GM19467 (cell line): Measurements from ENCODE around the gene HOXC10.

Experiments
- ATAC-seq: cut with Tn5 transposase; IDR thresholded peaks from one replicate; pipeline ENCODE4 v1.9.1; 2021; ENCODE audit warnings: mild to moderate bottlenecking, moderate library complexity; ENCODE audit not compliant: unreplicated experiment

HOXC10 gene

DNA sequence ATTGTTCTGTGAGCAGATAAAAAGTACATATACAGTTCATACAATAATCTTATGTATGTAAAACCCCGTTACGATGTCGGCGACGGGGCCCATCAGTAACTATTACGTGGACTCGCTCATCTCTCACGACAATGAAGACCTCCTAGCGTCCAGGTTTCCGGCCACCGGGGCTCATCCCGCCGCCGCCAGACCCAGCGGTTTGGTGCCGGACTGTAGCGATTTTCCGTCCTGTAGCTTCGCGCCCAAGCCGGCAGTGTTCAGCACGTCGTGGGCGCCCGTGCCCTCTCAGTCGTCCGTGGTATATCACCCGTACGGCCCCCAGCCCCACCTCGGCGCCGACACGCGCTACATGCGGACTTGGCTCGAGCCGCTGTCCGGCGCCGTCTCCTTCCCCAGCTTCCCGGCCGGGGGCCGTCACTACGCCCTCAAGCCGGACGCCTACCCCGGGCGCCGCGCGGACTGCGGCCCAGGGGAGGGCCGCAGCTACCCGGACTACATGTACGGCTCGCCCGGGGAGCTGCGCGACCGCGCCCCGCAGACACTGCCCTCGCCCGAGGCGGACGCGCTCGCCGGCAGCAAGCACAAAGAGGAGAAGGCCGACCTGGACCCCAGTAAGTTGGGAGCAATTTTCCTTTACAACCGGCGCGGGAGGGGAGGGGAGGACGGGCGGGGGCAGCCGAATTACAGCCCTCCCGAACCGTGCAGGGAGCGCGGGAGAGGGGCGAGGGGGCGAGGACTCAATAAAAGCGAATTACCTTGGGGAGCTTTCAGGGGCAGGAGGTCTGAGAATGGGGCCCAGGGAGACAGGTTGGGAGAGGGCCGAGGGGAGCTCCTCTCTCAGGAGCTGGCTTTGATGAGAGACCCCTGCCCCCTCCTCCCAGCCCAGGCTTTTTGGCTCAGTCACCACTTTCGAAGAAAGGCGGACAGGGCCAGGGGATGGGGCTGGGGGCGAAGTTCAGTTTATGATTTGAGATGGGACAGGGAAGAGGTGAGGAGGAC is 15.5 kb downstream of the HOXC10 start, which contains the start of gene HOXC9:
Gene HOXC9, plus strand, starts transcription at position 46 of the 999 bp plus-strand sequence. Its CDS starts 28 bp downstream, at position 74.
- no peak for ATAC-seq

DNA sequence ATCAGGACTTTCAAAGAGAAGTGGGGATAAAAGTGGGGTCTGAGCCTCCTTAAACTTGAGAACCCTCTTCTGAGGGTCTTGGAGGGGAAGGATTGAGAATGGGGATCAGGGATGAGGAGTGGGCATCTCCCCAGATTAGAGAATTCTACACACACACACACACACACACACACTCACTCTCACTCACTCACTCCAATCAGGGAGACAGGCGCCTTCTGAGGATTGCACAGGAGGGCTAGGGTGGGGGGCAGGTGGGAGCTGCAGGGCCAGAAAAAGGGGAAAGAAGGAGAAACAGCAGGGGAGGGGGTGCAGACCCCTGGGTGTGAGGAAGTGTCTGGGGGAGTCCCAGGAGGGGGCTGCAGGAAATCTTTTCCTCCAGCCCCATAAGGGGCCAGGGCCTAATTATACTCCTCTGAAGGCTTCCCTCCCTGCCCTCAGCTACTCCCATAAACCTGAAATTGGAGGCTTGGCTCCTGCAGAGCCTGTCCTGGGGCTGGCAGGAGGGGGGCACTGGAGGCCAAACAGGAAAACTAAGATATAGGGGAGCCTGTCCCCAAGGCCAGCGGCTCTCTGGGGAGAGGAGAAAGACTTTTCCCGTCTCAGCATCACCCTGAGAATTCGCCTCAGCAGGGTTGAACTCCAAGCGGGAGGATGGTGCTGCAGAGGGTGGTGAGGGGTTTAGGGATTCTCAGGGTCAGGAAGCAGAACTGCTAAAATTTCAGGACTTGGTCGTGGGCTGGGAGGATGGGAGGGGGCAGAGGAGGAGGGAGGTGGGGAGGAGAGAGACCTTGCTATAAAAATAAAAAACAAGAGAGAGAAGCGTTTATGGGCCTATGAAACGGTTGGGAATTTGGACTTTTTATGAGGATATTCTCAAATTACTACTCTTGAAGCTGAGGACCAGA is 16.6 kb downstream of the HOXC10 start:
- no peak for ATAC-seq

DNA sequence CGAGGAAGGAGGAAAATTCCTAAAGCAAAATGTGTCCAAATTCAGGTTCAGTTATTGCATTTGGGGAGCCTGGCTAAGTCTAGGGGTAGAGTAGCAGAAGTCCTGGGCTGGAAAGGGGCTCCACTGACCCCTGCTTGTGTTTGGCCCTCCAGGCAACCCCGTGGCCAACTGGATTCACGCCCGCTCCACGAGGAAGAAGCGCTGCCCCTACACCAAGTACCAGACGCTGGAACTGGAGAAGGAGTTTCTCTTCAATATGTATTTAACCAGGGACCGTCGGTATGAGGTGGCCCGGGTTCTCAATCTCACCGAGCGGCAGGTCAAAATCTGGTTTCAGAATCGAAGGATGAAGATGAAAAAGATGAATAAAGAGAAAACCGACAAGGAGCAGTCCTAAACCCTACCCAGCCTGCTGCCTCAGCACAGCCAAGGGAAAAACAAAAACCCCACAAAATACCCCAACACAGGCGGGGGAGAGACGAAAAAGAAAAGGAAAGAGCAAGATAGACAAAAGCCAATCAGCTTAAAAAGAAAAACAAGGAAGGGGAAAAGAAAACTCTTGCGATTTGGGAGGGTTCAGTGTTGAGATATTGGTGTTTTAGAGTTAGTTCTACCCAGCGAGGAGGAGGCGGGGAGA is 17.4 kb downstream of the HOXC10 start:
- ATAC-seq: no peak

DNA sequence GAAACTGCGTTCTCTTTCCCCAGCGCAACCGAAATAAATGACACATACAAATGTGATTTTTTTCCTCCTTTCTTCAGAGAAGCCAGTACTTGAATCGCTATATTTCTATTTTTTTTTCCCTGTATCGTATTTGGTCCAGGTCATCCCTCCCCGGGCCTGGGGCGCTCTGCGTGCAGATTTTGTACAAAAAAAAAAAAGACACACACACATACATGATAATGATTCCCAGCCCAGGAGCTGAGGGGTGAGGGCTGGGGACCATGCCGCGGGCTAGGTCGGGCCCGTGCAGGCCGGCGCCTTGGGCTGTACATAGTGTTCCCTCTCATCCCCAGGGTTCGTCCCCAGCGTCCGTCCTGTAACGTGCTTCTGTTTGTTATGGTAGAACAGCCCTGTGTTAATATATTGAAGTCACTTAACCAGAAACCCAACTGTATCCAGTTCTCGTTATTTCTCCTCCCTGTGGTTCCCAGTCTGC is 18.0 kb downstream of the HOXC10 start:
- no peak for ATAC-seq

DNA sequence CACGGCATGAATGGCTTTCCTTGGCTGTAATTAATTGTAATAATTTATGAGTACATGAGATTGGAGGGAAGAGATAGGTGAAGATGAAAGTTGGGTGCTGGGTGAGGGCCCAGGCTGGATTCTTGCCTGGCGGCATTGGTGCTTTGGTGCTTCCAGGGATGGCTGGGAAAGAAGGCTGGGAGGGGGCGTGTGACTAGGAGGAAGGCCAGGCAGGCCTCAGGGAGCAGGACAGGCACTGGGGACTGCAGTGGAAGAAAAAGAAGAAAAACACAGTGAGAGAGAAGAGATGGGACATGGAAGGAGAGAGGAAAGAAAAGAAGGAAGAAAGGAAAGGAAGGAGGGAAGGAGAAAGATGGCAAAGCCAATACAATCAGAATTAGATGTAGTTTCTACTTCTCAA is 18.7 kb downstream of the HOXC10 start:
- no peak for ATAC-seq

DNA sequence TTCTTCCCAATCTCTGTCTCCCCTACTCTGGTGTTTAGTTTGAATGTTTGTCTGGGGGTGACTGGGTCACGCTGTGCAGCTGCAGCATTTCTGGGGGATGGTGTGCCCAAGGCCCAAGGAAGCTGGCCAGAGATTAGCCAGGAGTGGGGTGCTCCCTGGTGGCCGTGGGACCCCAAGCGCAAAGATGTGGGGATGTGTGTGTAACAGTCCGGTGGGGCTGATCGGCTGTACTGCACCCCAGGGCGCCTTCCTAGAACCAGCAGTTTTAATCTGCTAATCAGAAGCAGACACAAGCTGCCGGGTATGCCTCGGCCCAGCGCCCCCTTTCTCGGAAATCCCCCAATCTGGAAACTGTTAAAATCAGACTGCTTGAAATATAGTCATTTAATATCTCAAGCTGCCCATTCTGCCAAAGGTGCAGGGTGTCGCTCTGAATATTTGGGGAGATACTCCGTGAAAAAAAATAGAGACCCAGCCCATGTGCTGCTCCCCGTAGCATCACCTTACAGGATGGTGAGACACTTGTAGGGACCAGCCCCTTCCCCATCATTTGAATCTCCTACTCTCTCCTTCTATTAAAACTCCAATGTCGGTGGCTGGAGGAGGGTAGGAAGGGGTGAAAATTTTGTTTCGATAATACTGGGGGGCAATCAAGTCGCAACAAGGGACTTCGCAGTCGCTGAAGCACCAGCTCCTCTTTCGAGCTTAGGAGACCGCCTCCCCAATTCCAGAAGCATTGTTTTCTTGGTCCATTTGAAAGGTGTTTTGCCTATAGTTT is 19.3 kb downstream of the HOXC10 start:
- no peak for ATAC-seq

DNA sequence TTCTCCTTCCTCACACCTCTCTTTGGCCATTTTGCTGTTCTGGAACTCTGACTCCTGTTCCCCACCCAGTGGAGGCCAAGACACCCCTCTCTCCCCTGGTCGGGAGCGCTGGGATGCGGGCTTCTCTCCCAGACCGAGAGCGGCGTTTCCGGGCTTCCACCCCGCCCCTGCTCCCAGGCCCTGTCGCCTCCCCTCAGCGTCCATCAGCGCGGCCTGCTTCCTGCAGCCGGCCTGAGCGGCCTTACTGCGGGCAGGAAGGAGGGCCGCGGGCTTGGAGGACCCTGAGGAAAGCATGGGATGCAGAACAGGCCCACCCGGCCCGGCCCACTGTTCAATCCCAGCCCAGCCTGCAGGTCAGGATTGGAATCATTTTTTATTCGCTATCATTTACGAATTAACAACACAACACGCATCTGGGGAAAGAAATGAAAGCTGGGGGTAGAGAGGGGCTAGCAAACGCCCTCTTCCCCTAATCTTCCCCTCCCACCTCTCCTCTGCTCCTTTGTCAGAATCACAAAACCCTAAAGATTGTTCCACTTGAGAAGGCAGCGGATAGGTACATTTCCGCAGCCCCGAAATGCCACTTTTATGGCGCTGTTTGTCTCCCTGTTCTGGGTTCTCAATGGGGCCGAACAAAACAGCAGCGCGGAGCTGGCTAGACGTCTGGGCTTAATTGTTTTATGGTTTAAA is 20.0 kb downstream of the HOXC10 start:
- no peak for ATAC-seq

DNA sequence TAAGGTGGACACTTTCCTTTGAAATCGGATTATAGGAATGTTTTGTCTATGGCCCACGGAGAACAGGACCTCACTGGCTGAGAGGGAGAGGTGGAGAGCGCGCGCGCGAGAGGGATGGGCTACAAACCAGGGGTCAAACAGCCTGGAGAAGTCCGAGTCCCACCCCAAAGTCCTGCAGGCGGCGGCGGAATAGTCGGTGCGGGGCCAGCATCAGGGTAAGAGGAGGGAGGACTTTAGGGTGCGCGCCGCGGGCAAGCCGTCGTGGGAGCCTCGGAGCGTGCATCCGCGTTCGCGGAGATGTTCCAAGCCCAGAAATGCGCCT is 20.5 kb downstream of the HOXC10 start:
- no peak for ATAC-seq

DNA sequence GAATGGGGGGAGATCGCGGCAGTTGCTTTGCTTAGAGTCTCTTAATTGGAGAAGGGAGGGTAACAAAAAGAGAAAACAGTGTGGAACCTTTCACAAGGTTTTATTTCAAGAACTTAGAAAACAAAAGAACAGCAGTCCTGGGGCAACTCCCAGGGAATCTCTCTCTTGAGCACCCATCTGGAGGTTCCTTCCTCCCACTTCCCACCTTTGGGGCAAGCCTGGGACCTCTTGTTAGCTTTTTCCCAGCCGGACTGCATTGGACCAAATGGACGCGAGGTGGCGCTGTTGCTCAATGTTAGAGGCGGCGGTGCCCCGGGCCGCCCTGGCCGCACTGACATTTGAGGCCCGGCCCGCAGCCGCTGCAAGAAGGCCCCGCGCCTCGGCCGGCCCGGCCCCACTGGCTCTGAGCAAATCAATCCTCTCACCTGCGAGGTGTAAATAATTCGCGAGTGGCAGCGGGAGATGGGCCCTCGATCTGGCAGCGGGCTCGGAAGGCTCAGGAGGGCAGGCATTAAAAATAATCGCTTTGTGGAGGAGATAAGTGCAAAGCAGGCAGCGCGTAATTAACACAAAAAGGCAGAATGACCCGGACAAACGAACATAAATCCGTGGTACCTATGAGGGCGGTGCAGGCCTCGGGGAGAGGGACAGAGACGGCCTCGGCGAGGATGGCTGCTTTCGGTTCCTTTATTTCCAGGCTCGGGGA is 21.1 kb downstream of the HOXC10 start:
- ATAC-seq: no peak

DNA sequence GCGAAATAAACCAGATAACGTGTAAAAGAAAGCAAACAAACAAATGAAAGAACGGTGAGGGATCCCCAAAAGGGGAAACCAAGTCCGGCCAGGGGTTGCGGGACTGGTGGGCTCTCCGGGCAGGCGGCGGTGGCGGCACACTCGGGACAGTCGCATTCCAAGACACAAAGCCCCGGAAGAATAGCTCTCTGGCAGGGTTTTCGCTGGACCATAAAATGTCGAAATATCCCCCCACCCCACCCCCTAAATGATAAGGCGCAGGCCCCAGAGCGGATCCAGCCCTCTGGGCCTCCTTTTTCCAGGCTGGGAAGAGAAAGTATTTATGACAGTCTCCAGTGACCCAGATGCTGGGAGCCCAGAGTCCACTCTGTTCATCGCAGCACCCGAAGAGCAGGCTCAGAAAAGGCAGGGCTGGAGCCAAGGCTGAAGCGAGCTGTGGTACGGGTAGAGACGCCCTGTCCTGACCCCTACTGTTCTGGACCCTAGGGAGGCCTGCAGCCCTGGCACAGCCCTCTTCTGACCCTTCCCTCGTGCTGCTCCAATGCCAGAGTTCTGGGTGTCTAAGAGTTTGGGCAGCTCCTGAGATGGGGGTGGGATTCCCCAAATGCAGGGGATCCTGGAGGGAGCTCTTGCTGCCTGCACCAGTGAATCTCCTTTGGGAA is 21.7 kb downstream of the HOXC10 start:
- no peak for ATAC-seq

DNA sequence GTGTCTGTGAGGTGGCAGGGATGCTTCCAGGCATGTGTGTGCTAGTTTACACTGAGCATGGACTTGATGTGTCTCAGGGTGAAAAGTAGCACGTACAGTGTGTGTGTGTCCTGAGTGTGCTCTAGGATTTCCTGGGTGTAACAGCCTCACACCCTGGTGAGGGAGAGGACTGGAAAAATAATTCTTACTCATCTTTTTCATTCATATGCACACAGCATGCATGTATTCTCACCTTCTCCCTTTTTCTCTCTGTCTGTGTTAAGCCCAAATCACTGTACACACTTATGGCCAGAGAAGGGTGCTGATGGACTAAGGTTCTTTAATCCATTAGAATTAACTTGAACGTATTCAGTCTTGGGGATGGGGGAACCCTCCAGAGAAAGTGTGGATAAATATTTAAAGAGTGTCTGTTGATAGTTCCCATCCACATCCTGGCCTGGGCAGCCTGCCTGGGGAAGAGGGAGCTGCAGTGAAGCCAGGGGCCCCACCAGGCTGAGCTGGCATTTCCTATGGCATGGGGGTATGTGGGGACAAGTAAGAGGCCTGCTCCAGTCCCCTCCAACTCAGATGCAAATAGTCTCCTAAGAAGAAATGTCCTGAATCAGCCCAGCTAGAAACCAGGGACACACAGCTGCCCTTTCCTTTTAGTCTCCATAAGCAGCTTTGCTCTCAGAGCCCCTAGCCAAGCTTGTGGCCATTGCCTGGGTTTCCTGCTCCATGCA is 22.8 kb downstream of the HOXC10 start:
- no peak for ATAC-seq

DNA sequence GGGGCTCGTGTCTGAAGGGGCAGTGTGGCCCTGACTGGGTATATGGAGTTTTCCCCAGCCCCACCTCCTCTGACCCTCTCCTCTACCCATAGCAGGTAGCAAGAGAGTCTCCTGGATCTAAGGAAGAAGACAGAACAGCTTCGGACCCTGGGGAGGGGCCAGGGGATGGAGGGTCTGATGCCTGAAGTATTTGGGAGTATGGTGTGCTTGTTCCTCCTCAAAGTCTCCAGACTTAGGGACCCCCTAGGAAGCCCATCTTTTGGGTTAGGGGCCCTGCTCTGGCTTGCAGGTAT is 23.3 kb downstream of the HOXC10 start:
- ATAC-seq: no peak

DNA sequence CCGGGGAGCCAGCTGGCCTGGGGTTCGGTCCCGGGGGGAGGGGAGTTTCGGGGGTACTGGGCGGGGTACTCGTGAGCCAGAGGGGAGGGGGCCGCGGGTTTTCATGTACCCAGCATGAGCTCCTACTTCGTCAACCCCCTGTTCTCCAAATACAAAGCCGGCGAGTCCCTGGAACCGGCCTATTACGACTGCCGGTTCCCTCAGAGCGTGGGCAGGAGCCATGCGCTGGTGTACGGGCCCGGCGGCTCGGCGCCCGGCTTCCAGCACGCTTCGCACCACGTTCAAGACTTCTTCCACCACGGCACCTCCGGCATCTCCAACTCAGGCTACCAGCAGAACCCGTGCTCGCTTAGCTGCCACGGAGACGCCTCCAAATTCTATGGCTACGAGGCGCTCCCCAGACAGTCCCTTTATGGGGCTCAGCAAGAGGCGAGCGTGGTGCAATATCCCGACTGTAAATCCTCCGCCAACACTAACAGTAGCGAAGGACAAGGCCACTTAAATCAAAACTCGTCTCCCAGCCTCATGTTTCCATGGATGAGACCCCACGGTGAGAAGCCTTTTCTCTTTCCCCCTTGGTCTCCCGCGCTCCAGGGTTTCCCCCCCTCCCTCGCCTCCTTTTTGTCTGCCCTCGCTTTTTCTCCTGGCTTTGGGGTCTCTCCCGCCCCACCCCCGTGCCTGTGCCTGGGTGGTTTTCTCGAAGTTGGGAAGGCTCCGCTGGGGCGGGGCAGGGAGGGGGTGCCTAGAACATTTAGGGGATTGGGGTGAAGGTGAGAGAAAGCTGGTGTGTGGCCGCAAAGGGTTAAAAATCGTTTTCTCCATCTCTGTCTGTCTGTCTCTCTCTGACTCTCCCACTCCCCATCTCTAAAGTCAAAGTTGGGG is 24.5 kb downstream of the HOXC10 start:
- no peak for ATAC-seq

DNA sequence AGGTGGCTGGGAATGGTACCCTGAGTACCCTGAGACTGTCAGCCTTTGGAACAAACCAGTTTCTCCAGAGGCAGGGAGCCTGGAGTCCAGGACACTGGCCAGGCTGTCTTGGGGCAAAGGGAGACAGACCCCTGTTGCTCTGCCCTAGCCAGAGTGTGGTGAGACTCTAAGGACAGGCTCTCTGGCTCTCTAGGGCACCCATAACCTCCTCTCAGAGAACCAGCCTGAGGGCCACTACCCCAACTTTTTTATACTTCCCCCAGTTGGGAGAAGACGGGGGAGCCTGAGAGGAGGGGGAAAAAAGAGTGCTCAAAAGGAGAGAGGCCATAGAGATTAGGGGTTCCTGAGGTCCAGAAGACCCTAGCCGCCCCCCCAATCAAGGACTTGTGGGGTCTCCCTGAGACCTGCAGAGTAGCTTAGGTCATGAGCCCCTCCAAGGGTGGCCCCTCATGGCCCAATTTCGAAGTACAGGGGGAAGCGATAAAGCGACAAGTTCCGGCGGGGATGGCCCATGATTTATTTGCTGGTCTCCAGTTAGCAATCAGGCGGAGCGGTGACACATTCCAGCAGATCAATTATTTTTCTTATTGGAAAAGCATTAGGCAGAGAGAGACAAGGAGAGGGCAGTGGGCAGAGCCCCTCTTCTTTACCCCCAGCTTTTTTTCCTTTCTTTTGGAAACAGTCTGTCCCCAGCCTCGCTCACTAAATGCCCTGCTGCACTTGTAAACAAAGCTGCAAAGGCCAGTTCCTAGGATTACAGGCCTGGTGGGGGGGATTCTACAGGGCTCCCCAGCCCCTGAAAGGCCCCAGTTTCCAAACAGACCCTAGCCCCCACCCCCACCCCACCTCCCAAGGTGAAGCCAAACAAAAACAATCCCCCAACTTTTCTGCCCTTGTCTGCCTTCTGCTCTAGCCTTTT is 25.4 kb downstream of the HOXC10 start:
- ATAC-seq: no peak

DNA sequence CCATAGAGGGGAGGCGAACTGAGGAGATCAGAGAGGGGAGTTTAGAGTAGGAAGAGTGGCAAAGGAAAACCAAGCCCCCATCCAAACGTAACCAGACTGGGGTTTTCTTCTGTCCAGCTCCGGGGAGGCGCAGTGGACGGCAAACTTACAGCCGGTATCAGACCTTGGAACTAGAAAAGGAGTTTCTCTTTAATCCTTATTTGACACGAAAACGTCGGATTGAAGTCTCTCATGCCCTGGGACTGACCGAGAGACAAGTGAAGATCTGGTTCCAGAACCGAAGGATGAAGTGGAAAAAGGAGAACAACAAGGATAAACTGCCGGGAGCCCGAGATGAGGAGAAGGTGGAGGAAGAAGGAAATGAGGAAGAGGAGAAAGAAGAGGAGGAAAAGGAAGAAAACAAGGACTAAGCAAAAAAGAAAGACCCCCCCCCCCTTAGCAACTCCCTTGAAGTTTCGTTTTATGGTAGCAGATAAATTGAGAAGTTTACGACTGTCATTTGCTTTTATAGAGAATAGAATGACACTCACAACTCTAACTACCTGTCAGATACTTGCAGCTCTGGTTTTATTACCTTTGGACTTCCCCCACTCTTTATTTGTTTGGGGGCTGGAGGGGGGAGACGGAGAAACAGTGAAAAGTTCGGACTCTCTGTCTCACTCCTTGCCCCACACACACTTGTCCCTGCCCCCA is 26.2 kb downstream of the HOXC10 start:
- no peak for ATAC-seq
